Middle frontal gyrus (tissue), 1 donor: ENCODE measurements around the gene TCEA2.
"Not testable (repeated sequence)": the region's sequence is repeated elsewhere in the genome, so short reads cannot be mapped to it uniquely, and the experiment has no call there.

Experiments
- DNase-seq: peaks from one replicate; pipeline ENCODE4 v3.0.0-alpha.2; 2015; ENCODE audit warnings: low spot score; ENCODE audit errors: extremely low spot score

TCEA2 gene

GRCh38 chr20:64107736-64108457 lies 44.9 kb downstream of the TCEA2 start:
- no peak for DNase-seq

GRCh38 chr20:64108731-64109681 lies 46.0 kb downstream of the TCEA2 start:
- no peak for DNase-seq

DNA sequence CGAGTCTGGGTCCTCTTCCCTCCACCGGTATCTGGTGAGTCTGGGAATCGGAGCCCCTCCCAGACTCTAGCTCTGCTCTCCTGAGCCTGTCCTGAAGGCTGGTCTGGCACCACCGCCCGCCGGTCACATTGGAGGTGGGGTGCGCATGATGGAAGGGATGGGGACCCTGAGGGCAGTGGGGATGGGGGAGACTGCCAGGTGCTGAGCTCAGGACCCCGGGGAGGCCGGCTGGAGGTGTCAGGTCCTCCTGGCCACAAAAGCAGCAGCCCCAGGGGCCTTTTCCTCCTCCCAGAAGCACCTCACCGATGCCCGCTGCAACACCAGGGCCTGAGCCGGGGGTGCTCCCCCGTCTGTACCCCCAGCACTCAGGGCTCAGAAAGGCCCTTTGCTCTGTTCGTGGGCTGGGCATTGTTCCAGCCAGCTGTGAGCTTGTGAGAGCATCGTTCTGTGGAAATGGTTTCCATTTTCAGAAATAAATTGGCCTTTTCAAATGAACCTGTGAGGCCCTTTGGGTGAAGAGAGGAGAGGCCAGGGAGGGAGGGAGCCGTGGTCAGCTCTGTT lies 46.9 kb downstream of the TCEA2 start:
- no peak for DNase-seq

- no peak for DNase-seq
These were observed 47.5 kb downstream of the TCEA2 start for GRCh38 chr20:64110411-64111068.

- DNase-seq, result no peak
These were observed 49.0 kb downstream of the TCEA2 start for GRCh38 chr20:64111841-64112641.

DNA sequence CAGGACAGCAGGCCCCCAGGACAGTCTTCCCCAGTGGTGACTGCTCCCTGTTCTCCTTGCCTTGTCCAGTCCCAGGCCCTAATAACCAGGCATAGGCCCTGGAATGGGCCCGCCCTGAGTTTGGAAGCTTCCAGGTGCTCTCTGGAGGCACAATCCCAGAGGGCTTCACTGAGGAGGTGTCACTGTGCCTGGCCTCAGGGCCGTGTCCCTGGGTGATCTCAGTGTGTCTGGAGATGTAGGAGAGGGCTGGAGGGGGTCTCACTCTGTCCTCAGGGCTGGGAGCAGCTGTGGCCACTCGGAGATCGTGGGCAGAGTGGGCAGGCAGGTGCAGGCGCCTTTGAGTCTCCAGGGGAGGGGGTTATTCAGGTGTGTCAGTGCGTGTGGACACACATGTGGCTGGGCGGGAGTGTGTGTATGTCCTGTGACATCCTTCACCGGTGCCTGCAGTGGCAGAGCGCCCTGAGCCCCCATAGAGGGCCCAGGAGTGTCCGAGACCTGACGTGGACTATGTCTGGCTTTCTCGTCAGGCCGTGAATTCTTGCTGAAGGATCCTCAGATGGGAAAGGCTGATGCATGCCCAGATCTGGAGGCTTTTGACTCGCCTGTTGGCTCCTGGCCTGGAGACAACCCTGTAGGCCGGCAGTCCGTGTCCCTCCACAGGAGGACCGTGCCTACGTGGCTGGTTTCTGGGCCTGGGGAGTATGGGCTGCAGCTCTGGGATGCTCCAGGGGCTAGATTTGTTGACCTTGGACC lies 49.9 kb downstream of the TCEA2 start:
- no peak for DNase-seq

GRCh38 chr20:64113444-64113775 lies 50.4 kb downstream of the TCEA2 start:
- DNase-seq, result no peak

GRCh38 chr20:64113796-64114355 lies 50.9 kb downstream of the TCEA2 start:
- DNase-seq, result no peak

DNA sequence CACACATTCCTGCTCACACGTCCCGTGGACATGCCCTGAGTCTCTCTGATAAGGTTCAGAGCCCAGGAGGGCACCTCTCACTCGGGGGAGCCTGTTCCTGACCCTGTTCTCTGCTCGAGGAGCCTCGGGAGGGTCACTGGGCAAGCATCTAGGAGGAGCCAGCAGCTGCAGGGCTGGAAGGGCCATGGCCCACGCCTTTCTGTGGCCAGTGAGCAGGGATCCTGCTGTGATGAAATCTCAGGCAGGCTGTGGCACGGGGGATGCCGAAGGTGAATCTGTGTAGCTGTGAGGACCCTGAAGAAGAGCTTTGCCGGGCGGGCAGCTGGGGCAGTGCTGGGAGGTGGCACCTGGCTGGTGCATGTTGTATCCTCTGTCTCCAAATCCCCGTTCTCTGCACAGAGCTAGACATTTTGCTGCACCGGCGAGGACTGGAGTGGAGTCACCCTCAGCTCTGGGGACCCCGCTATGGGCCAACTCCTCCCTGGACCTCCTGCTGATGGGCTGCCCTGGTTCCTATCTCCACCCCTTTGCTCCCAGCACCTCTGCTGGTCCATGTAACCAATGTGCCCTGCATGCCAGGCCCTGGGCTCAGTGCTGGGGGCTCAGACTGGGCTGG lies 51.5 kb downstream of the TCEA2 start:
- DNase-seq, result no peak

DNA sequence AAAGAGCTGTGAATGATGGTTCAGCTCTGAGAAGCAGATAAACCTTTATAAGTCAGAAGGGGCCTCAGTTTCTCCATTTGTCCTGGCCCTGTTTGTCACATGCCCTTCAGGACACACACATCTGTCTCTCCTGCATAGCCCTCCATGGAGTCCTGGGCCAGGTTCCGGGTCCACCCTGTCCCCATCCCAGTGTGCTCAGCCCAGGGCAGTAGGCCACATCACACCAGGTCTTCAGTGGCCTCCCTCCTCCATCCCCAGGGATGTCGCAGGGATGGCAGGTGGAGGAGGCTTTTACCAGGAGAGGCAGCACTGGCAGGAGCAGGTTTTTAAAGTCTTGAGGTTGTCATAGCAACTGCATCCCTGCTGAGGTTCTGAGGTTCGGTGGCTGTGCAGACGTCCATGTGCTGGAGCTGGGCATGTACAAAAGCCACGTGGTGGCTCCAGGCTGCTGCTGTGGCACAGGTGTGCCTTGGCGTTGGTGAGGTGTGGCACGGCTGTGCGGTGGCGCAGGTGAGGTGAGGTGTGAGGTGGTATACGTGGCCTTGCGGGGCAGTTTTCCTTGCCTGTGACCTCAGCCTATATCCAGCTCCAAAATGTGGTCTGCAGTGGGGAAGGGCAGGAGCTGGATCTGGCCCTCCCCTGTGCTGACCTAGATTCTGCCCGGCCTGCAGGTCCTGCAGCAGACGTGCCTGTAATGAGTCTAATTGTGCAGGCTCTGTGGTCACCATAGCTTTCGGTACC lies 52.3 kb downstream of the TCEA2 start:
- DNase-seq, result no peak

DNA sequence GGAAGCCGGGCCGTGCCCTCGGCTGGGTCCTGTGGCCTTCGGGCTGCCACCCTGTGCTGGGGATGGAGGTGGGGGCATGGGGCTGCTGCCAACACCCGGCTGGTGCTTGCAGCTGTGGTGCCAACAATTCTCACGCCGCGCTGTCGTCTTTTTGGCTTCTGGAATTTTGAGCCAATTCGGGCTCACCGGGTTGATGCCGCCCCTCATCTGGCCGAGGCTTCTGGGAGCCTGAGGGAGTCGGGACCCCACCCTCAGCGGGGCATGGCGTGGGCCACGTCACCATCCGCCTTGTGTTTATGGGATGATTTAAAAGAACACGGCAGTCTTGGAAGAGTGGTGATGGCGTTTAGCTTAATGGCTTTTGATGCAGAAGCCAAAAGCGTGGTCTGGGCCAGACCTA lies 53.0 kb downstream of the TCEA2 start:
- no peak for DNase-seq

DNA sequence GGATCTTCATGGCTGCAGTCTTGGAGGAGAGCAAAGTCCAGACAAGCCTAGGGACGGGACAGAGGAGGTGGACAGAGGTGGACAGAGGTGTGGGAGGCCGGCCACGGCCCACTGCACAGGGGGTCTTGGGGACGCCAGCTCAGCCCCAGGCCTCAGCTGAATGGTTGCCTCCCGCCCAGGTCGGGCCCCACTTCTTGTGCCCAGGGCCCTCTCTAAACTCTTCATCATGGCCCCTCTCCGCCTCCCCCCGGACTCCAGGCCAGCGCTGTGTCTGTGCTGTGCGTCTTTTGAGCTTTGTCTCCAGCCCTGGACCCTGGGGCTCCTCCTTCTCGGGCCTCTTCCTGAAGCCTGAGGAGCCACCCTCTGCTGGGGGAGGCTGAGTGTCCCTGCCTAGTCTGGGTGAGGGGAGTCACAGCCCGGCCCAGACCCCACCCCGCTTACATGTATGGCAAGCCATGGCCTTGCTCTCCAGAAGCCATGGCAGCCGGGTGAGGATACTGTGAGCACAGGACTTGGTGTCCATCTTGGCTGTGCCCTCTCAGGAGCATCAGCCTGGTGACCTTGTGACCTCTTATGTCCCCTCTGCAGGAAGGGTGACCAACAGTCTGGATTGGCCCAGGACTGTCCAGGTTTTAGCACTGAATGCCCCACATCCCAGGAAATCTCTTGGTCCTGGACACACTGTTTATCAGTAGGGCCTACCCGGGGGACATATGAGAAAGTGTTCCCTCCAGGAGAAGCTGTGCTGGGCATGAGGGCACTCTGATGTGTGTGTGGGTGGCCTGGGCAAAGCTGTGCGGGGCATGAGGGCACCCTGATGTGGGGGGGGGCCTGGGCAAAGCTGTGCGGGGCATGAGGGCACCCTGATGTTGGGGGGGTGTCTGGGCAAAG lies 53.8 kb downstream of the TCEA2 start:
- DNase-seq, result no peak

- not testable (repeated sequence) for DNase-seq
These were observed 54.4 kb downstream of the TCEA2 start for GRCh38 chr20:64117432-64117777.

- no peak for DNase-seq
These were observed 56.3 kb downstream of the TCEA2 start for GRCh38 chr20:64119301-64119680.

GRCh38 chr20:64119681-64120341 lies 56.8 kb downstream of the TCEA2 start:
- DNase-seq, result no peak

DNA sequence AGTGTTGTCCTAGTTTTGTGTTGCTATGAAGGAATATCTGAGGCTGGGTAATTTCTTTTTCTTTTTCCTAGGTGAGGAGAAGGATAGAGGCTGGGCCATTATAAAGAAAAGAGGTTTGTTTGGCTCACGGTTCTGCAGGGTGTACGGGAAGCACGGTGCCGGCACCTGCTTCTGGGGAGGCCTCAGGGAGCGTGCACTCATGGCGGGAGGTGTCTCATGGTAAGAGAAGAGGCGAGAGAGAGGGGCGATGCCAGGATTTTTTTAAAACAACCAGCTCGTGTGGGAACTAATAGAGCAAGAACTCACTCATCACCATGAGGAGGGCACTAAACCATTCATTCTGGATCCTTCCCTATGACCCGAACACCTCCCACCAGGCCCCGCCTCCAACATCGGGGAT lies 58.6 kb downstream of the TCEA2 start:
- DNase-seq, result no peak
